Ureter (tissue), 1 donor: ENCODE data around the gene IL1RL1. TPM values are rescaled to one million over a fixed set of nuclear protein-coding genes. Genes with fewer than 3 reads are reported as not detected.

Experiments used
- DNase-seq: peaks from one replicate; pipeline ENCODE4 v3.0.0-alpha.2; 2020; ENCODE audit warnings: low spot score
- total RNA-seq: library from RNA; stranded (reverse); gene quantifications from one replicate; pipeline ENCODE4 v1.2.4, GENCODE V29; 2023
- donor health status: DM: yes; HTN: yes; CAD: no.

IL1RL1 gene
- total RNA-seq, 1 donor from 2014 or later = 18.3 TPM

GRCh38 chr2:102335871-102336366, 24.6 kb downstream of the IL1RL1 start:
- no peak for DNase-seq

GRCh38 chr2:102336502-102336945, 25.2 kb downstream of the IL1RL1 start:
- no peak for DNase-seq

- no peak for DNase-seq
Measured at GRCh38 chr2:102337012-102337411, 25.6 kb downstream of the IL1RL1 start.

GRCh38 chr2:102337481-102338386, 26.4 kb downstream of the IL1RL1 start:
- no peak for DNase-seq

- DNase-seq = no peak
Measured at GRCh38 chr2:102340778-102341177, 29.4 kb downstream of the IL1RL1 start.

GRCh38 chr2:102342888-102343287, 31.5 kb downstream of the IL1RL1 start:
- no peak for DNase-seq

- DNase-seq = no peak
Measured at GRCh38 chr2:102344397-102344796, 33.0 kb downstream of the IL1RL1 start.

- DNase-seq = no peak
Measured at GRCh38 chr2:102345329-102345920, 34.1 kb downstream of the IL1RL1 start.

GRCh38 chr2:102346381-102347130, 35.2 kb downstream of the IL1RL1 start:
- DNase-seq = no peak

GRCh38 chr2:102350137-102350793, 38.9 kb downstream of the IL1RL1 start:
- DNase-seq = no peak

- peak; percentile 72 for DNase-seq
Measured at GRCh38 chr2:102355526-102356380, 44.4 kb downstream of the IL1RL1 start, which contains the start of gene IL18R1. IL18R1 (plus strand) TSS chr2:102355796; CDS start chr2:102362661, 6,865 bp downstream.

GRCh38 chr2:102356381-102356712, 45.0 kb downstream of the IL1RL1 start:
- DNase-seq = no peak

GRCh38 chr2:102356741-102357140, 45.4 kb downstream of the IL1RL1 start:
- DNase-seq = no peak

- no peak for DNase-seq
Measured at GRCh38 chr2:102357937-102358336, 46.6 kb downstream of the IL1RL1 start.

GRCh38 chr2:102358496-102358895, 47.1 kb downstream of the IL1RL1 start:
- DNase-seq = no peak

- DNase-seq = no peak
Measured at GRCh38 chr2:102359527-102359926, 48.2 kb downstream of the IL1RL1 start.

GRCh38 chr2:102361632-102362241, 50.4 kb downstream of the IL1RL1 start:
- DNase-seq = no peak

GRCh38 chr2:102365763-102366162, 54.4 kb downstream of the IL1RL1 start:
- no peak for DNase-seq

- DNase-seq = no peak
Measured at GRCh38 chr2:102366406-102367112, 55.2 kb downstream of the IL1RL1 start.
